Keratinocyte (primary cell): ENCODE measurements around the gene MCEMP1.

Experiments used
- CTCF ChIP-seq, 3 experiments: IDR thresholded peaks in 1 of 3; conservative IDR thresholded peaks in 1 of 3; optimal IDR thresholded peaks in 1 of 3; 2 replicates in 2 of 3; 3 replicates in 1 of 3; pipeline versions ENCODE3 to v1.5.1; 2011; ENCODE audit warnings: low read length in 3 of 3, mild to moderate bottlenecking in 3 of 3, moderate library complexity in 2 of 3, control low read depth in 1 of 3, inconsistent platforms in 1 of 3; ENCODE audit not compliant: insufficient read depth in 2 of 3; ENCODE audit errors: extremely low read depth in 1 of 3
- EZH2 ChIP-seq: IDR thresholded peaks from one replicate; pipeline ENCODE4 v1.6.1; 2012; ENCODE audit warnings: inconsistent platforms, mild to moderate bottlenecking, low read length, moderate library complexity

DNA sequence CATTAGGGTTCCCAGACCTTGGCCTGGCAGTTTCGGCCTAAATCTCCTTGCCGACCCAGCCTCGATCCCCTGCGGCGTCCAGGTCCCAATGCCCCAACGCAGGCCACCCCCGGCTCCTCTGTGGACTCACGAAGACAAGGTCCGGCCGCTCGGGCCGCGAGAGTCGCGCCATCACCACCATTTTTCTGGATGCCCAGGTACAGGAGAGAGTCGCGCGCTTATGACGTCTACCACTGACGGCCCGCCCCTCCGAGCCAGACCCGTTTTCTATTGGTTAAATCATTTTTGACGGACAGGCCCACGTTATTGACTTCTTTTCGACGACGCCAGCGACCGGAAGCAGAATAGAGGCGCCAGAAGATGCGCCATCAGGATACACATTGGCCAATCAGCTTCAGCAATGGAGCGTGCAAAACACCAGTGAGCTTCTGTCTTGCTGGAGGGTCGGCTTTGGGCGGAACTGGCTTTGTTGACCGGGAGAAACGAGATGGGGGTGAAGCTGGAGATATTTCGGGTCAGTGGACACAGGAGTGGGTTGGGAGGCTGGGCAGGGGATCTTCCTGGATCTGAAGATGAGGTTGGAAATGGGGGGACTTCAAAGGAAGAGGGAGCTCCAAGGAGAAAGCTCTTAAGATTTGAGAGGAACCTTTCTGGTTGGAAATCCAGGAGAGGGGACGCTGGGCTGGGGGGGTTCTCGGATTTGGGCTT, 47.4 kb upstream of the MCEMP1 start, which contains the start of the genes PET100 and XAB2:
- TF ChIP-seq CTCF (optimal IDR thresholded peaks at IDR 0.05 in 1 of 3, IDR thresholded peaks at IDR 0.05 in 1 of 3, conservative IDR thresholded peaks at IDR 0.05 in 1 of 3; ENCODE audit: extremely low read depth in 1 of 3, insufficient read depth in 2 of 3, low read length in 3 of 3) (no peak), EZH2 (no peak)
